ENCODE data around the gene ATP13A4. TPM values are rescaled to one million over a fixed set of nuclear protein-coding genes. Genes with fewer than 3 reads are reported as not detected.
A peak's percentile ranks its signal among the peaks of the same experiment; 100 is the strongest.

ATP13A4 gene
- total RNA-seq, 1 donor = not detected

DNA sequence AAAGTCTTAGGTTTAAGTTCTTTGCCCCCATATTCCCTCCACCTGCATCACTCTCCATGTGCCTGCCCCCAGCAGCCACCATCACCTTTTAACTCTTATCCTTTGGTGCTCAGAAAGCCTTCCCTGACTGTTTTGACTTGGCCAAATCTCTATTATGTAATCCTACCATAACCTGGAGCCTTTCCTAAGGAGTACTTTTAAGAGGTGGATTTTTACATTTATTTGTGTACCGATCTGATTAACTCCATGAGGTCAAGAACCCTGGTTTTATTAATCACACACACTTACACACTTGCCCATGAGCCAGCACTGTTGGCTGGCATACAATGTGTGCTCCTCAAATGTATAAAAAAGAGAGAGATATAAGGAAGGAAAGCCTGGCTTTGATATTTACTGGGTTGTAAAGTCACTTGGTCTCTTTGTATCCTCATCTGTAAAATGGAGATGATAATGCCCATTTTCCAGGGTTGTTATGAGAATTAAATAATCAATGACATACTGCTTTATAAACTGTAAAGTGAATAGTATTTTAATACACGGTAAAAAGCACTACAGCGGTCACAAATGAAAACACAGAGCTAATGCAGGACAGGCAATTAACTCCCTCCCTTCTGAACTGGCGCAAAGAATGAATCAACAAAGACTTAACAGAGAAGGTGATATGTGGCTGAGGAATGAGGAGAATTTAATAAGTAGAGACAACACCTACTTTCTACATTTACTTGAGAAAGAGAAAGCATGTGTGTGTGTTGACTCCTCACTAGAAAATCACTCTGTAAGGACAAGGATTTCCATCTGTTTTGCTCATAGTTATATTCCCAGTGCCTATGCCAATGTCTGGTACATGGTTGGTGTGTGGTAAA lies 45.4 kb downstream of the ATP13A4 start:
- Histone ChIP-seq H3K9me3 (ENCODE audit: low read depth, low read length) (no peaks in the 10 kb centered on the region), H2AFZ (ENCODE audit: low read length) (no peak overlapping the region), H4K20me1 (ENCODE audit: insufficient read depth, low read length) (no peaks in the 10 kb centered on the region), H3K36me3 (ENCODE audit: insufficient read depth, low read length) (no peaks in the 10 kb centered on the region), H3K4me3 (ENCODE audit: insufficient read depth, low read length) (no peak overlapping the region), H3K79me2 (ENCODE audit: insufficient read depth, low read length) (no peaks in the 10 kb centered on the region), H3K4me2 (ENCODE audit: insufficient read depth, low read length) (no peak overlapping the region), H3K27ac (ENCODE audit: low read depth, low read length) (no peak overlapping the region), H3K4me1 (ENCODE audit: insufficient read depth, low read length) (no peaks in the 10 kb centered on the region), H3K27me3 (ENCODE audit: insufficient read depth, low read length) (no peaks in the 10 kb centered on the region)
- peak; percentile 8 for DNase-seq (ENCODE audit: insufficient read length, low spot score, missing footprints)
- no peak for TF ChIP-seq CTCF (IDR thresholded peaks at IDR 0.05; ENCODE audit: extremely low read depth, low read depth, low read length)

DNA sequence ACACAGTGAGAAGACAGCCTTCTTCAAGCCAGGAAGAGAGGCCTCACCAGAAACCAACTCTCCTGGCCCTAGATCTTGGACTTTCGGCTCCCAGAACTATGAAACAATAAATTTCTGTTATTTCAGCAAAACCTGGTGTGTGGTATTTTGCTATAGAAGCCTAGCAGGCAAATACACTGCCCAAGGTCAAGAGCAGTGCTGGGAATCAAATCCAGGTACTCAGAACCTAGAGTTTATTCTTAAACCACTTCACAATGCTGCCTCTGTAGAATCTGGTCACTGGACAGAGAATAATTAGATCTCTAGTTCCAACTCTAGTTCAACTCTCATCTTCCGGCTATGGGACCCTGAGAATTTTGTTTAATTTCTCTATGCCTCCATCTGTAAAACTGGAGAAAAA lies 46.6 kb downstream of the ATP13A4 start:
- Histone ChIP-seq H3K9me3 (ENCODE audit: low read depth, low read length) (no peaks in the 10 kb centered on the region), H4K20me1 (ENCODE audit: insufficient read depth, low read length) (no peaks in the 10 kb centered on the region), H3K4me3 (ENCODE audit: insufficient read depth, low read length) (no peak overlapping the region), H2AFZ (ENCODE audit: low read length) (no peak overlapping the region), H3K4me2 (ENCODE audit: insufficient read depth, low read length) (no peak overlapping the region), H3K79me2 (ENCODE audit: insufficient read depth, low read length) (no peaks in the 10 kb centered on the region), H3K36me3 (ENCODE audit: insufficient read depth, low read length) (no peaks in the 10 kb centered on the region), H3K27me3 (ENCODE audit: insufficient read depth, low read length) (no peaks in the 10 kb centered on the region), H3K27ac (ENCODE audit: low read depth, low read length) (no peak overlapping the region), H3K4me1 (ENCODE audit: insufficient read depth, low read length) (no peaks in the 10 kb centered on the region)
- DNase-seq (ENCODE audit: insufficient read length, low spot score, missing footprints) = no peak
- TF ChIP-seq CTCF (IDR thresholded peaks at IDR 0.05; ENCODE audit: extremely low read depth, low read depth, low read length) = no peak

GRCh38 chr3:193507566-193507965 lies 47.1 kb downstream of the ATP13A4 start:
- TF ChIP-seq CTCF (IDR thresholded peaks at IDR 0.05; ENCODE audit: extremely low read depth, low read depth, low read length) = no peak
- no peaks in the 10 kb centered on the region for H3K9me3 ChIP-seq (ENCODE audit: low read depth, low read length)
- no peak for DNase-seq (ENCODE audit: insufficient read length, low spot score, missing footprints)
- no peak overlapping the region for H3K27ac ChIP-seq (ENCODE audit: low read depth, low read length)
- no peaks in the 10 kb centered on the region for H3K36me3 ChIP-seq (ENCODE audit: insufficient read depth, low read length)
- no peak overlapping the region for H2AFZ ChIP-seq (ENCODE audit: low read length)
- no peak overlapping the region for H3K4me2 ChIP-seq (ENCODE audit: insufficient read depth, low read length)
- no peaks in the 10 kb centered on the region for H3K4me1 ChIP-seq (ENCODE audit: insufficient read depth, low read length)
- H3K4me3 ChIP-seq (ENCODE audit: insufficient read depth, low read length) = no peak overlapping the region
- H3K27me3 ChIP-seq (ENCODE audit: insufficient read depth, low read length) = no peaks in the 10 kb centered on the region
- H4K20me1 ChIP-seq (ENCODE audit: insufficient read depth, low read length) = no peaks in the 10 kb centered on the region
- no peaks in the 10 kb centered on the region for H3K79me2 ChIP-seq (ENCODE audit: insufficient read depth, low read length)

DNA sequence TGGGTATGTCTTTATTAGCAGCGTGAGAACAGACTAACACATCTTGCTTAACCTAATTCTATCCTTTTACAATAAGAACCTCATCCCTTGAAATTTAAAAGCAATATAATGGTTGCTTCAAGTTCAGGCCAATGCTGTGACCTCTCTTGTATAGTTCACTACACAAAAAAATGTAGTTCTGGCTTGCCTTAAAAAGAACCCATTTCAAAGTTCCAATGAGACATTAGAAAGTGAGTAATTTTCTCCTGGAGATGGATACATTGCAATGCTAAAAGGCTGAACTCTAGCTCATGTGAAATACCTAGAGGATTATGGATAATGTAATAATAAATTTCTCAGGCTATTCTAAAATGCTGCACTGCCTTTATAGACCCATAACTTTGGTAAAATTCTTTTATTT lies 47.8 kb downstream of the ATP13A4 start:
- no peak for DNase-seq (ENCODE audit: insufficient read length, low spot score, missing footprints)

More for the DNA sequence above, 47.8 kb downstream of the ATP13A4 start:
- Histone ChIP-seq H4K20me1 (ENCODE audit: insufficient read depth, low read length) (no peaks in the 10 kb centered on the region), H3K4me1 (ENCODE audit: insufficient read depth, low read length) (no peaks in the 10 kb centered on the region), H3K4me2 (ENCODE audit: insufficient read depth, low read length) (no peak overlapping the region), H3K27ac (ENCODE audit: low read depth, low read length) (no peak overlapping the region), H3K79me2 (ENCODE audit: insufficient read depth, low read length) (no peaks in the 10 kb centered on the region), H3K36me3 (ENCODE audit: insufficient read depth, low read length) (no peaks in the 10 kb centered on the region), H3K4me3 (ENCODE audit: insufficient read depth, low read length) (no peak overlapping the region), H3K9me3 (ENCODE audit: low read depth, low read length) (no peaks in the 10 kb centered on the region), H3K27me3 (ENCODE audit: insufficient read depth, low read length) (no peaks in the 10 kb centered on the region), H2AFZ (ENCODE audit: low read length) (no peak overlapping the region)
- no peak for TF ChIP-seq CTCF (IDR thresholded peaks at IDR 0.05; ENCODE audit: extremely low read depth, low read depth, low read length)

Measured in osteoblast (primary cell).